Measurements from ENCODE around the gene ST6GAL1. TPM values are rescaled to one million over a fixed set of nuclear protein-coding genes. Genes with fewer than 3 reads are reported as not detected.

Gene ST6GAL1
- total RNA-seq (2021; fragmentation: NEBNext Ultra II Directional; extraction: Animal tissue kit (Norgen Biotek cat#: 25700)) (75.9 and 80.9 TPM in 2 replicates), polyA plus RNA-seq (2011; rRNA removed) (41.8 and 62.8 TPM in 2 replicates), polyA minus RNA-seq (2011; rRNA and poly(A)+ RNA removed) (159 and 242 TPM in 2 replicates)
- 46.7 TPM for polyA plus RNA-seq (2011; cell fraction: cytosol; rRNA removed)
- 45.9 TPM for polyA plus RNA-seq (2011; cell fraction: nucleus; rRNA removed)
- 52.3 to 63.2 TPM (median 56.4 TPM) in 4 replicates for polyA plus RNA-seq (2012, experiment 1 of 2)
- 24.9 TPM for polyA plus RNA-seq (2012, experiment 2 of 2)
- polyA plus RNA-seq (2013, experiment 1 of 2): 76.2 TPM
- polyA plus RNA-seq (2013, experiment 2 of 2): 85.7 TPM
- polyA minus RNA-seq (2011; cell fraction: cytosol; rRNA and poly(A)+ RNA removed): 60.2 TPM
- 99.7 TPM for polyA minus RNA-seq (2011; cell fraction: nucleus; rRNA and poly(A)+ RNA removed)
- long read RNA-seq, experiment 1, full-length matches to known transcripts: 5 of 56 reads
- long read RNA-seq, experiment 1, partial matches to known transcripts: 46 of 56 reads
- long read RNA-seq, experiment 1, other reads (novel, unspliced or antisense): 5 of 56 reads
- long read RNA-seq, experiment 2, partial matches to known transcripts: 0 of 1 reads
- long read RNA-seq, experiment 2, other reads (novel, unspliced or antisense): 1 of 1 reads

DNA sequence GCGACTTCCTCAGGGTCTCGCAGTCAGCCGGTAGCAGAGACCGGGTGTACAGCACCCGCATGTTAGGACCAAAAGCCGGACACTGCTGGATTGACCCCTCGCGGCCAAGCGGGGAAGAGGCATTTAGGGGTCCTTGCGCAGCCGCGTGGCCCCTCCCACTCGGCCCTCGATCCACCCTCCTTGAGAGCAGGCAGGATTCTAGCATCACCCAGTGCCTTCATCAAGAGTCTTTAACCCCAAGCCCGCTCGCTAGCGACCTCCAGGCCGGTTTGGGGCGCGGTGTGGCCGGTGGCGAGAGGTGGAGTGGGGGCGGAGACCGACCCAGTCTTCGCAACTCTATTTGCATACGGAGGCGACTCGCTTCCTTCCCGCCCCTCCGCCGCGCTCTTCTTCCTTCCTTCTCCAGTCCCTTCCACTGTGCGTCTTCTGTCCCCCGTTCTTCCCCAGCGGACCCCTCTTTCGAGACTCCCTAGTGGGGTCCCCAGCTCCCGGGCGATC, at the start of gene ST6GAL1:
Gene ST6GAL1 (plus strand): TSS at position 384 of the 498 bp plus-strand sequence. CDS start 112,178 bp downstream, outside the sequence.
- H4K5ac ChIP-seq (ENCODE audit: insufficient read length, low read depth, low read length): peak within 1 kb of the TSS; percentile 35
- ChIA-PET POLR2A (ENCODE audit: partially characterized antibody) (interaction anchor here (1.0 to 3.4 kb wide), 10 partner anchors 9 to 147 kb away, joined by 3 to 17 read pairs (median 4); partner anchors contain the start of gene EIF4A2), CTCF (ENCODE audit: partially characterized antibody) (interaction anchor here (0.8 to 4.7 kb wide), 10 partner anchors 9 to 314 kb away, joined by 3 to 22 read pairs (median 3); no protein-coding TSS in a partner anchor)
- H2BK20ac ChIP-seq (ENCODE audit: low read length): no peak within 1 kb of the TSS; the same call in 1 of the 2 replicates
- peak within 1 kb of the TSS; percentile 76 to 91 (median 86) for H3K9ac ChIP-seq (replicated peaks in 1 of 4; ENCODE audit: extremely low read depth in 1 of 4, low read depth in 3 of 4, low read length in 3 of 4)
- FAIRE-seq: no peak
- peaks cover 0 to 21% (median 6%) of the 10 kb centered on the region in 4 experiments; a peak in 3 of 8 replicates for H3K36me3 ChIP-seq (ENCODE audit: control insufficient read depth in 2 of 4, insufficient read depth in 4 of 4, low read length in 3 of 4)
- H2BK120ac ChIP-seq (replicated peaks; ENCODE audit: low read depth, low read length): no peak within 1 kb of the TSS
- peak within 1 kb of the TSS; percentile 76 to 89 (median 80) for H3K4me3 ChIP-seq (ENCODE audit: extremely low read depth in 1 of 4, insufficient read depth in 2 of 4, low read depth in 3 of 4, low read length in 4 of 4)
- 0 out of 2 replicates have a peak within 1 kb of the TSS, but pooled peaks have one; percentile 20 for H2AK5ac ChIP-seq (ENCODE audit: low read depth, low read length)
- peak within 1 kb of the TSS; percentile 19; the same call in 1 of the 2 replicates for H2AFZ ChIP-seq (ENCODE audit: low read length)
- H2BK15ac ChIP-seq (ENCODE audit: low read length): peak within 1 kb of the TSS; percentile 99; the same call in 1 of the 2 replicates
- H3K14ac ChIP-seq (ENCODE audit: insufficient read length): no peak within 1 kb of the TSS
- H2BK5ac ChIP-seq (ENCODE audit: low read depth, low read length): peak within 1 kb of the TSS; percentile 83
- peak within 1 kb of the TSS; percentile 59 for H4K91ac ChIP-seq (replicated peaks; ENCODE audit: insufficient read length, low read length)
- H3K27me3 ChIP-seq (replicated peaks in 1 of 4; ENCODE audit: control insufficient read depth in 3 of 4, extremely low read depth in 1 of 4, insufficient read depth in 3 of 4, low read length in 3 of 4): peaks cover 0 to 6% (median 0%) of the 10 kb centered on the region in 4 experiments; a peak in 2 of 7 replicates
- peak within 1 kb of the TSS; percentile 72 to 91 for H3K4me2 ChIP-seq (ENCODE audit: insufficient read depth in 1 of 2, low read depth in 2 of 2, low read length in 2 of 2)
- H3K23me2 ChIP-seq (ENCODE audit: low read depth, low read length): peaks cover 15% of the 10 kb centered on the region
- peak within 1 kb of the TSS; percentile 40 for H3K4ac ChIP-seq (replicated peaks; ENCODE audit: insufficient read length, low read depth, low read length)
- peaks cover 2% of the 10 kb centered on the region; the same call in 1 of the 2 replicates for H3K79me1 ChIP-seq (ENCODE audit: low read depth, low read length)
- H4K20me1 ChIP-seq (replicated peaks in 1 of 2; ENCODE audit: control insufficient read depth in 1 of 2, insufficient read depth in 2 of 2, low read length in 2 of 2): peaks cover 0 to 2% of the 10 kb centered on the region in 2 experiments
- peak within 1 kb of the TSS; percentile 84 for H3K27ac ChIP-seq (ENCODE audit: low read depth, low read length)
- H3K4me1 ChIP-seq (replicated peaks in 1 of 4; ENCODE audit: control insufficient read depth in 3 of 4, insufficient read depth in 4 of 4, low read length in 3 of 4): peaks cover 10 to 17% (median 14%) of the 10 kb centered on the region in 4 experiments; a peak in 6 of 7 replicates
- H3K79me2 ChIP-seq (ENCODE audit: control insufficient read depth in 1 of 2, insufficient read depth in 2 of 2, low read length in 2 of 2): peaks cover 16 to 38% of the 10 kb centered on the region in 2 experiments
- H3K9me3 ChIP-seq (ENCODE audit: insufficient read depth in 2 of 2, low read depth in 1 of 2, low read length in 1 of 2): no peaks in the 10 kb centered on the region; a peak in 1 of 4 replicates
- peak within 1 kb of the TSS; percentile 62 for H3K56ac ChIP-seq (replicated peaks; ENCODE audit: insufficient read length, low read depth, low read length)
- 4% methylated on average over 27 of the region's 38 CpGs; no CpG with 5 or more reads in 1 of the 2 experiments for WGBS, 2 experiments (ENCODE audit: extremely low coverage in 1 of 2, insufficient coverage in 1 of 2, insufficient read length in 1 of 2, insufficient replicate concordance in 2 of 2, low coverage in 1 of 2, low lambda C conversion rate in 2 of 2, missing lambda C conversion rate in 1 of 2)
- H4K8ac ChIP-seq (ENCODE audit: extremely low read depth, insufficient read depth, low read length): peak within 1 kb of the TSS; percentile 97
- DNase-seq (ENCODE audit: low read depth in 1 of 2, low spot score in 2 of 2): peak; percentile 82 to 88
- H2BK12ac ChIP-seq (ENCODE audit: low read depth, low read length): peak within 1 kb of the TSS; percentile 64; the same call in 1 of the 2 replicates
- no peak within 1 kb of the TSS for H3K23ac ChIP-seq (ENCODE audit: insufficient read length)
- peak within 1 kb of the TSS; percentile 85 for H3K18ac ChIP-seq (ENCODE audit: extremely low read depth, low read length)
- peak; percentile 35 to 65 (median 41); a peak in 3 of 4 replicates for TF ChIP-seq CTCF (IDR thresholded peaks at IDR 0.05; ENCODE audit: control extremely low read depth in 1 of 3, insufficient read depth in 1 of 3, low read depth in 1 of 3, low read length in 3 of 3)
- TF ChIP-seq, protein P1, sequence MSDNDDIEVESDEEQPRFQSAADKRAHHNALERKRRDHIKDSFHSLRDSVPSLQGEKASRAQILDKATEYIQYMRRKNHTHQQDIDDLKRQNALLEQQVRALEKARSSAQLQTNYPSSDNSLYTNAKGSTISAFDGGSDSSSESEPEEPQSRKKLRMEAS (IDR thresholded peaks at IDR 0.05): peak; percentile 73
- TF ChIP-seq EGR1 (IDR thresholded peaks at IDR 0.05; ENCODE audit: borderline replicate concordance, low read depth, low read length): no peak
- no peak for TF ChIP-seq HDAC6 (IDR thresholded peaks at IDR 0.05; ENCODE audit: low read depth, low read length)
- peak; percentile 36; the same call in 1 of the 2 replicates for TF ChIP-seq NRF1 (IDR thresholded peaks at IDR 0.05; ENCODE audit: low read depth, low read length)

Measured in H1 (cell line).